HT1080 (cell line): ENCODE measurements around the gene CABP1. TPM values are rescaled to one million over a fixed set of nuclear protein-coding genes. Genes with fewer than 3 reads are reported as not detected.
A peak's percentile ranks its signal among the peaks of the same experiment; 100 is the strongest.
"Not testable (repeated sequence)": the region's sequence is repeated elsewhere in the genome, so short reads cannot be mapped to it uniquely, and the experiment has no call there.

Experiments used
- DNase-seq: peaks from one replicate; pipeline ENCODE4 v3.0.0-alpha.2; 2015; ENCODE audit warnings: low read depth
- total RNA-seq: library from RNA; depleted of rRNA; stranded (reverse); fragments of >200 nt; shearing (Covaris generic); gene quantifications from 2 replicates; pipeline ENCODE4 v1.2.3, GENCODE V29; 2014

The CABP1 gene
- total RNA-seq, 1 experiment from 2014 or later, result not detected

- no peak for DNase-seq
These were observed 26.4 kb downstream of the CABP1 start for GRCh38 chr12:120666571-120667390.

GRCh38 chr12:120668091-120668867 lies 27.9 kb downstream of the CABP1 start:
- no peak for DNase-seq

GRCh38 chr12:120668868-120669840 lies 28.7 kb downstream of the CABP1 start:
- no peak for DNase-seq

GRCh38 chr12:120670237-120670636 lies 29.8 kb downstream of the CABP1 start:
- not testable (repeated sequence) for DNase-seq

GRCh38 chr12:120670667-120671066 lies 30.2 kb downstream of the CABP1 start:
- DNase-seq, result no peak

- no peak for DNase-seq
These were observed 33.7 kb downstream of the CABP1 start for GRCh38 chr12:120674097-120674636.

GRCh38 chr12:120677765-120678473 lies 37.5 kb downstream of the CABP1 start:
- DNase-seq, result peak; percentile 89

GRCh38 chr12:120678572-120678971 lies 38.1 kb downstream of the CABP1 start:
- peak; percentile 56 for DNase-seq

- DNase-seq, result no peak
These were observed 39.8 kb downstream of the CABP1 start for GRCh38 chr12:120680165-120680738.

- peak; percentile 13 for DNase-seq
These were observed 44.1 kb downstream of the CABP1 start for GRCh38 chr12:120684523-120684932.

GRCh38 chr12:120685522-120685921 lies 45.1 kb downstream of the CABP1 start:
- DNase-seq, result no peak

GRCh38 chr12:120686151-120686689 lies 45.8 kb downstream of the CABP1 start:
- DNase-seq, result peak; percentile 97

- peak; percentile 98 for DNase-seq
These were observed 46.5 kb downstream of the CABP1 start, which contains the start of gene MLEC for GRCh38 chr12:120686690-120687577. Gene MLEC, plus strand, starts transcription at chr12:120687149. Its CDS starts 148 bp downstream, at chr12:120687297.

GRCh38 chr12:120687578-120688289 lies 47.3 kb downstream of the CABP1 start:
- no peak for DNase-seq

GRCh38 chr12:120688527-120689071 lies 48.2 kb downstream of the CABP1 start:
- DNase-seq, result no peak

GRCh38 chr12:120689397-120690082 lies 49.1 kb downstream of the CABP1 start:
- no peak for DNase-seq

GRCh38 chr12:120690083-120690450 lies 49.6 kb downstream of the CABP1 start:
- DNase-seq, result no peak
